Measurements from ENCODE around the gene IFI6.
"Not testable (repeated sequence)": the region's sequence is repeated elsewhere in the genome, so short reads cannot be mapped to it uniquely, and the experiment has no call there.

The IFI6 gene, protein sequence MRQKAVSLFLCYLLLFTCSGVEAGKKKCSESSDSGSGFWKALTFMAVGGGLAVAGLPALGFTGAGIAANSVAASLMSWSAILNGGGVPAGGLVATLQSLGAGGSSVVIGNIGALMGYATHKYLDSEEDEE

DNA sequence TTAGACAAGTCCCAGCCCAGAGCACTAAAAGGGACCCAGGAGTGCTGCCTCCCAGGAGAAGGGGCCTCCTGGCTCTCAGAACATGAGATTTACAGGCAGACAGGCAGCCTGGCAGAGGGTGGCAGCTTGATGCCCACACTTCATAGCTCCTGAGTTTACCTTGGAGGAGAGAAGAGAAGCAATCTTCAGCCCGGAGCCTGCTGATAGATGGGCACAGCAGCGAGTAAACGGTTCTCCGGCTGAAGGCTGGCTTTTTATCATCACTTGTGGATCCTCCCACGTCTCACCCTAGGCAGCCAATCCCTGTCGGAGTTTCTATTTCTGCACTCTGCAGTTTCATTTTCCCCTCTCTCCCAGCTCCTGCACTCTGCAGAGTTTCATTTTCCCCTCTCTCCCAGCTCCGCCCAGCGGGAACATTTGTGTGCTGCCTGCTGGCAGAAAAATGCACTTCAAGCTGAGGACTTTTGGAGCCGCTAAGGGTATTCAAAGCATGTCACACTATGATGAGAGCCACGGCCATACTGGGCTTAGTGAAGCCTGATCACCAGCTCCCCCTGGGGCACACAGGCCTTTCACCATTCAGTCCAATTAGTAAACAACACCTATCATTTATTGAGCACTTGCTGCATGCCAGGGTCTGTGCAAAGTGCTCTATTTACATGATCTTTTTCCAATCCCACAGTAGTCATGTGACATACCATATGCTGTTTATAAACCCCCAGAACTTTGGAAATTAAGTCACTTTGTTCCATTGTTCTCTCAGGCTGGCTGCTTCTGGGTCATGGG is at the start of gene IFI6:
IFI6 (minus strand) TSS at position 229 of the 786 bp plus-strand sequence. CDS start 2,878 bp downstream, outside the sequence.
- DNase-seq = peak; percentile 95

GRCh38 chr1:27719286-27720251 is 47.6 kb upstream of the IFI6 start:
- DNase-seq = no peak

DNA sequence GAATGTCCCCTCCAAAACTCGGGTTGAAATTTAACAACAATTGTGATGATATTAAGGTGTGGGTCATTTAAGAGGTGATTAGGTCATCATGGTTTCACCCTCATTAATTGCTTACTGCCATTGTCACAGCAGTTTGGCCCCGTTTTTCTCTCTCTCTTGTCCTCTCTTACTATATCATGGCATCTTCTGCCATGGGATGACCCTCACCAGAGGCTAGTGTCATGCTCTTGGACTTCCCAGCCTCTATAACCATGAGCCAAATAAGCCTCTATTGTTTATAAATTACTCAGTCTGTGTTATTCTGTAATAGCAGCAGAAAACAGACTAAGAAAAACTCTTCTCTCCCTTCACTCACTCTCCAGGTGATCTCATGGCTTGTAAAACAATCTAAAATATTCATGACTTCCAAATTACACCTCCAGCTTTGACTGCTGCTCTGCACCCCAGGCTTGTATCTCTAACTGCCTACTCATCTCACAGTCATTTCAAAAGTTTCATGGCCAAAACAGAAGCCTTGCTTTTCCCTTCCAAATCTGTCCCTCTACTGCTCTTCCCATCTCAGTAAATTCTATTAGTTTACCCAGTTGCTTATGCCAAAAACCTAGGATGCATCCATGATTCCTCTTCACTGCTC is 44.4 kb upstream of the IFI6 start:
- DNase-seq = no peak

- DNase-seq = no peak
These were observed 42.0 kb upstream of the IFI6 start for GRCh38 chr1:27713869-27714513.

GRCh38 chr1:27713139-27713725 is 41.2 kb upstream of the IFI6 start:
- DNase-seq = no peak

- no peak for DNase-seq
These were observed 38.6 kb upstream of the IFI6 start for GRCh38 chr1:27710574-27710973.

DNA sequence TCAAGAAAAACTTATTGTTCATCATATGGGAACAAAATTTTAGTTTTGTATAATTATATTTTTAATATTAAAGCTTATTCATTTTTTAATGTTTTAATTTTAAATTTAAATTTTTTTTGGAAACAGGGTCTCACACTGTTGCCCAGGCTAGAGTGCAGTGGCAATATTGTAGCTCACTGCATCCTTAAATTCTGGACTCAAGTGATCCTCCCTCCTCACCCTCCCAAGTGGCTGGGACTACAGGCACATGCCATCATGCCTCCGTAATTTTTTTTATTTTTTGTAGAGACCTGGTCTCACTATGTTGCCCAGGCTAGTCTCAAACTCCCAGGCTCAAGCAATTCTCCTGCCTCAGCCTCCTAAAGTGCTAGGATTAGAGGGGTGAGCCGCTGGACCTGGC is 33.6 kb upstream of the IFI6 start:
- DNase-seq = no peak

- no peak for DNase-seq
These were observed 33.0 kb upstream of the IFI6 start for GRCh38 chr1:27704958-27705357.

GRCh38 chr1:27696835-27697234 is 24.8 kb upstream of the IFI6 start:
- DNase-seq = not testable (repeated sequence)

- no peak for DNase-seq
These were observed 18.2 kb upstream of the IFI6 start for GRCh38 chr1:27690183-27690582.

DNA sequence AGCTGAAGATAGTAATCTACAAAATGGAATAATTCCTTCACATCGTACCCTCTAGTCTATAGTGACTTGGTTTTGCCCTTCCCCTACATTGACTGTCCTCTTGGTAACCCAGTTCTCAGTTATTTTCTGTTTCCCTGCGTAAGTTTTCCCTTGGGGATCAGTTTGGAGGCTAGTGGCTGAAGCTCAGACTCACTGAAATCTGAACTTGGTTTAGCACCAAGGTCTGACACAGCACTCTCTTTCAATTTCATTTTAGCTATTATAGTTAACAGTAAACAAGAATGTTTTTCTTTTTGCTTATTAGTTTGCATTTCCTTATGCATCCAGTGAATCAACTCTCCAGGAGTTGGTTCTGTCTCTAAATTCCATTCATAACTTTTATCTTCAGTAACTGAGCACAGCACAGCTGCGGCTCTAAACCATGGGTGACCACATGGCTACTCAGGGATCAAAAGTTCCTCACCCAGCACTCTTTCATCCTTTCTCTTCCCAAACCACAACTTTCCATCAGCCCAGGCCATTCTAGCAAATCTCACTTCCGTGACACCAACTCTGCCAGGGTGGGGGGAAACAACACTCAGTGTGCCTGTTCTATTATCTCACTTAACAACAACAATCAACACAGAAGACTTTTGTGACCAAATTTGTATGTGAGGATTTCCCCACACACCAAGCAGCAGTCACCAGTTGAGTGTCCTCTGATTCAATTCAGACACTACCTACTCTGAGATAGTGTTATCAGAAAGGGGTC is 17.6 kb upstream of the IFI6 start:
- DNase-seq = no peak

- DNase-seq = no peak
These were observed 15.9 kb upstream of the IFI6 start for GRCh38 chr1:27687906-27688305.

DNA sequence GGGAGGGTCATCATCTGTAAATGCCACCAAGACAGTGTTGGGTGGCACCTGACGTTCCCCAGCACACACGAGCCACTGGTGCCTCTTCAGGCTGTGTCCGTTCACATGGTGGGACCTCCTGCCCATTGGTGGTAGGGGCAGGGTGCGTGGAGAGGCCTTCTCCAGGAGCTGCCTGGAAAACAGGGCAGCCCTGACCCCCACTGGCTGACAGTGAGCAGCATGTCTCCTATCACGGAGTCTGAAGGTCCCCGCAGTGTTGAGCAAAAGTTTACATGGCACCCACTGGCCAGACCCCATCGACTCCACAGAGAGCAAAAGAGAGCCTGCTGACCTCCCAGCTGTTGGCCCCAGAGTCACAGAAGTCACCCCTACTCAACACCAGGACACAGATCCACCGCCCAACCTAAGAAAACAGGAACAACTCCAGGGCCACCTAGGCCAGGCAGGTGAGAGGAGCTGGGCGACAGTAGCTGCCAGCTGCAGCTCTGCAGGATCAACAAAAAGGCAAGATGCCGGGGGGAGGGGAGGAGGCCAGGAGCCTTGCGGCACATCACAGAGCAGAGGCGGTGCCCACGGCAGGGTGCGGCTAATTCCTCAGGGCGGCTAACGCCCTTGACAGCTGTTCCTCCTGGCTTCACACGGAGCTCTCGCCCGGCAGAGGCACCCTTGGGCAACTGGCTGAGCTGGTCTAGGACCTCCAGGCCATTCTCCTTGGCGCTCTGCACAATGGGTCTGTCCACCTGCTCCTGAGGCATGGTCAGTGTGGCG is 14.4 kb upstream of the IFI6 start:
- DNase-seq = no peak

DNA sequence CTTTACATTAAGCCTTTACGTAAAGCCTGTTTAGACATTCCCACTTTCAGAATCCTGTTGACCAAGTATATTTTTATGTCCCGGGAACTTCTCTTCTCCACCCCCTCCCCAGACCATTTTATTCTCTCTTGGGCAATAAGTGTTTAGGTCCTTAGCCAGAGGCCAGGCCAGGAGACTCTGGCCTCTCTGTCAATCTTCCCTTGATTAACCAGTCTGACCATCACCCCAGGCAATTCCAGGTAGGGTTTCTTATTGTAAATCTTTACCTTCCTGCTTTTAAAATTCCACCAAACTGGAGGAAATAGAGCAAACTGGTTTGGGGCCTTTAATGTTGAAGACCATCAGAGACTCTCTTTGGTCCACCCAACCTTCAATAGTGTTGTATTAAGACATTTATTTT is 12.2 kb upstream of the IFI6 start:
- DNase-seq = no peak

GRCh38 chr1:27682351-27682944 is 10.5 kb upstream of the IFI6 start:
- peak; percentile 6 for DNase-seq

DNA sequence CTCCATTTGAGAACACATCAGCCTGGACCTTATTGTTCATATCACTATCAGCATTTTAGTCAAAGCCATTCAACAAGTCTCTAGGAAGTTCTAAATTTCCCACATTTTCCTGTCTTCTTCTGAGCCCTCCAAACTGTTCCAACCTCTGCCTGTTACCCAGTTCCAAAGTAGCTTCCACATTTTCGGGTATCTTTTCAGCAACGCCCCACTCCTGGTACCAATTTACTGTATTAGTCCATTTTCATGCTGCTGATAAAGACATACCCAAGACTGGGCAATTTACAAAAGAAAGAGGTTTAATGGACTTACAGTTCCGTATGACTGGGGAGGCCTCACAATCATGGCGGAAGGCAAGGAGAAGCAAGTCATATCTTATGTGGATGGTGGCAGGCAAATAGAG is 9.6 kb upstream of the IFI6 start:
- DNase-seq = not testable (repeated sequence)

GRCh38 chr1:27680225-27680791 is 8.3 kb upstream of the IFI6 start:
- DNase-seq = not testable (repeated sequence)

DNA sequence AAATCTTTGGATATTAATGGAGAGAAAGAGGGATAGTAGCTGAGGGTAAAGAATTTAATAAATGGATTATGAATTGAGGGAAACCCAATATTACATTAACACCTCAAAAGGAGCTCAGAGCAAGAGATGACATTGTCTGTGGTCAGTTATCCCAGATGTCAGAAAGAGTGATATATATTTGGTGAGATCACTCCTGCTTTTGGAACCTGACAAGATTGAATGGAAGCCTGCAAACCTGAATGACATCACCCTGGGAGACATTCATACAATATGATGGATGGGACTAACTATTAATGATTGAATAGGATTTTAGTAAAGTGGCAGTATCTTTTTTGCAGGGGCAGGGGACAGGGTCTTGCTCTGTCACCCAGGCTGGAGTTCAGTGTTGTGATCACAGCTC is 6.8 kb upstream of the IFI6 start:
- DNase-seq = no peak

DNA sequence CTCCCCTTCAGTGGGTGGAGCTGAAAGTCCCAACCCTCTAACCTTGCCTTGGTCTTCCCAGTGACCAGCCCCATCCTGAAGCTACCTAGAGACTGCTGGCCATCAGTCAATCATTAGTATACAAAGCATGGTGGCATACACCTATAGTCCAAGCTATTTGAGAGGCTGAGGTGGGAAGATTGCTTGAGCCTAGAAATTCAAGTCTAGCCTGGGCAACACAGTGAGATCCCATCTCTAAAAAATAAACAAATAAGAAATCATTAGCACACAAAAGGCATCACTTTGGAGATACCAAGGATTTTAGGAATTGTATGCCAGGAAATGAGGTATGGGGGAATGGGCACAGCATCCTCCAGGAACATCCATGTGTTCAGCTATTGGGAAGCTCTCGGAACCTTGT is 4.4 kb upstream of the IFI6 start:
- DNase-seq = no peak

GRCh38 chr1:27672750-27673112 is 739 bp upstream of the IFI6 start:
- DNase-seq = no peak

Data from midbrain (tissue), 1 donor.